NCI-H2196 (cell line): ENCODE measurements around the gene FRMPD2.
"Not testable (repeated sequence)": the region's sequence is repeated elsewhere in the genome, so short reads cannot be mapped to it uniquely, and the experiment has no call there.

Experiments
- DNase-seq: peaks from one replicate; lab custom pipeline; 2025; ENCODE audit not compliant: unreplicated experiment; lab: John Stamatoyannopoulos, UW

FRMPD2 gene

GRCh38 chr10:48235501-48235900, 39.0 kb downstream of the FRMPD2 start:
- DNase-seq, result no peak

- DNase-seq, result no peak
Observed at GRCh38 chr10:48234787-48235186, 39.7 kb downstream of the FRMPD2 start.

- DNase-seq, result no peak
Observed at GRCh38 chr10:48234295-48234694, 40.2 kb downstream of the FRMPD2 start.

GRCh38 chr10:48233559-48234005, 40.9 kb downstream of the FRMPD2 start:
- DNase-seq, result no peak

- no peak for DNase-seq
Observed at GRCh38 chr10:48232717-48233447, 41.6 kb downstream of the FRMPD2 start.

GRCh38 chr10:48231699-48232315, 42.7 kb downstream of the FRMPD2 start:
- DNase-seq, result no peak

- no peak for DNase-seq
Observed at GRCh38 chr10:48231178-48231577, 43.3 kb downstream of the FRMPD2 start.

GRCh38 chr10:48227213-48227612, 47.3 kb downstream of the FRMPD2 start:
- no peak for DNase-seq

GRCh38 chr10:48224979-48225560, 49.4 kb downstream of the FRMPD2 start:
- no peak for DNase-seq

- no peak for DNase-seq
Observed at GRCh38 chr10:48224296-48224695, 50.2 kb downstream of the FRMPD2 start.

GRCh38 chr10:48221814-48222213, 52.7 kb downstream of the FRMPD2 start:
- DNase-seq, result no peak

- not testable (repeated sequence) for DNase-seq
Observed at GRCh38 chr10:48221031-48221430, 53.5 kb downstream of the FRMPD2 start.

- DNase-seq, result no peak
Observed at GRCh38 chr10:48219194-48219593, 55.3 kb downstream of the FRMPD2 start.

GRCh38 chr10:48216744-48217143, 57.8 kb downstream of the FRMPD2 start:
- DNase-seq, result no peak

- DNase-seq, result no peak
Observed at GRCh38 chr10:48216204-48216505, 58.3 kb downstream of the FRMPD2 start.

GRCh38 chr10:48215486-48216203, 58.9 kb downstream of the FRMPD2 start:
- peak; percentile 56 for DNase-seq

- DNase-seq, result no peak
Observed at GRCh38 chr10:48214716-48215485, 59.6 kb downstream of the FRMPD2 start.

GRCh38 chr10:48213047-48213446, 61.4 kb downstream of the FRMPD2 start:
- no peak for DNase-seq

GRCh38 chr10:48211777-48212176, 62.7 kb downstream of the FRMPD2 start:
- no peak for DNase-seq

GRCh38 chr10:48210966-48211365, 63.5 kb downstream of the FRMPD2 start:
- DNase-seq, result no peak

GRCh38 chr10:48210391-48210790, 64.1 kb downstream of the FRMPD2 start:
- DNase-seq, result no peak
